GM12875 (cell line): ENCODE results near the gene CUEDC2.

Experiments used
- H3K4me3 ChIP-seq: one replicate; pipeline ENCODE4 v1.5.1; 2011; ENCODE audit warnings: low read depth, low read length, control low read depth
- TF ChIP-seq, protein P1 (sequence below): IDR thresholded peaks from 2 replicates; pipeline ENCODE4 v1.5.1; 2011; ENCODE audit warnings: low read depth, mild to moderate bottlenecking, control low read depth, inconsistent platforms, low read length, moderate library complexity, borderline replicate concordance; ENCODE audit not compliant: insufficient read depth

CUEDC2 gene

DNA sequence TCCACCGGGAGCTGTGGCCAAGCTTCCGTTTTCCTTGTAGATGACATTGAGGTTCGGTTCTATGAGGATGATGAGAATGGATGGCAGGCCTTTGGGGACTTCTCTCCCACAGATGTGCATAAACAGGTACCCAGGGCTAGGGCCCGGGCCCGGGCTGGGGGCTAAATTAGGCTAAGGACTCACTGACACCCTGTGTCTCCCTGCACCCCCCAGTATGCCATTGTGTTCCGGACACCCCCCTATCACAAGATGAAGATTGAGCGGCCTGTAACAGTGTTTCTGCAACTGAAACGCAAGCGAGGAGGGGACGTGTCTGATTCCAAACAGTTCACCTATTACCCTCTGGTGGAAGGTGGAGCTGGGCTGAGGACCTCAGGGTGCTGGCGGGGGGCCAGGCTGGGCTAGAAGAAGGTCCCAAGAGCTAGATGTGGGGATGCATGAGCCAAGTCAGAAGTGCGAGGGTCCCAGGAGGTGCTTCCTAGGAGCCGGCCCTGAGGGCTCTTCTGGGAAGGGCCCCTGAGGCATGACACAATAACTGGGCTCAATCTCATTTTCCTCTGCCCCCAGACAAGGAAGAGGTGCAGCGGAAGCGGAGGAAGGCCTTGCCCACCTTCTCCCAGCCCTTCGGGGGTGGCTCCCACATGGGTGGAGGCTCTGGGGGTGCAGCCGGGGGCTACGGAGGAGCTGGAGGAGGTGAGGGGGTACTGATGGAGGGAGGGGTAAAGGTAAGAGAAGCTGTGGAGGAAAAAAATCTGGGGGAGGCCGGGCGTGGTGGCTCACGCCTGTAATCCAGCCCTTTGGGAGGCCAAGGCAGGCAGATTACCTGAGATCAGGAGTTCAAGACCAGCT lies 34.0 kb downstream of the CUEDC2 start:
- H3K4me3 ChIP-seq, result no peak overlapping the region
- TF ChIP-seq, protein P1, sequence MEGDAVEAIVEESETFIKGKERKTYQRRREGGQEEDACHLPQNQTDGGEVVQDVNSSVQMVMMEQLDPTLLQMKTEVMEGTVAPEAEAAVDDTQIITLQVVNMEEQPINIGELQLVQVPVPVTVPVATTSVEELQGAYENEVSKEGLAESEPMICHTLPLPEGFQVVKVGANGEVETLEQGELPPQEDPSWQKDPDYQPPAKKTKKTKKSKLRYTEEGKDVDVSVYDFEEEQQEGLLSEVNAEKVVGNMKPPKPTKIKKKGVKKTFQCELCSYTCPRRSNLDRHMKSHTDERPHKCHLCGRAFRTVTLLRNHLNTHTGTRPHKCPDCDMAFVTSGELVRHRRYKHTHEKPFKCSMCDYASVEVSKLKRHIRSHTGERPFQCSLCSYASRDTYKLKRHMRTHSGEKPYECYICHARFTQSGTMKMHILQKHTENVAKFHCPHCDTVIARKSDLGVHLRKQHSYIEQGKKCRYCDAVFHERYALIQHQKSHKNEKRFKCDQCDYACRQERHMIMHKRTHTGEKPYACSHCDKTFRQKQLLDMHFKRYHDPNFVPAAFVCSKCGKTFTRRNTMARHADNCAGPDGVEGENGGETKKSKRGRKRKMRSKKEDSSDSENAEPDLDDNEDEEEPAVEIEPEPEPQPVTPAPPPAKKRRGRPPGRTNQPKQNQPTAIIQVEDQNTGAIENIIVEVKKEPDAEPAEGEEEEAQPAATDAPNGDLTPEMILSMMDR, result no peak

DNA sequence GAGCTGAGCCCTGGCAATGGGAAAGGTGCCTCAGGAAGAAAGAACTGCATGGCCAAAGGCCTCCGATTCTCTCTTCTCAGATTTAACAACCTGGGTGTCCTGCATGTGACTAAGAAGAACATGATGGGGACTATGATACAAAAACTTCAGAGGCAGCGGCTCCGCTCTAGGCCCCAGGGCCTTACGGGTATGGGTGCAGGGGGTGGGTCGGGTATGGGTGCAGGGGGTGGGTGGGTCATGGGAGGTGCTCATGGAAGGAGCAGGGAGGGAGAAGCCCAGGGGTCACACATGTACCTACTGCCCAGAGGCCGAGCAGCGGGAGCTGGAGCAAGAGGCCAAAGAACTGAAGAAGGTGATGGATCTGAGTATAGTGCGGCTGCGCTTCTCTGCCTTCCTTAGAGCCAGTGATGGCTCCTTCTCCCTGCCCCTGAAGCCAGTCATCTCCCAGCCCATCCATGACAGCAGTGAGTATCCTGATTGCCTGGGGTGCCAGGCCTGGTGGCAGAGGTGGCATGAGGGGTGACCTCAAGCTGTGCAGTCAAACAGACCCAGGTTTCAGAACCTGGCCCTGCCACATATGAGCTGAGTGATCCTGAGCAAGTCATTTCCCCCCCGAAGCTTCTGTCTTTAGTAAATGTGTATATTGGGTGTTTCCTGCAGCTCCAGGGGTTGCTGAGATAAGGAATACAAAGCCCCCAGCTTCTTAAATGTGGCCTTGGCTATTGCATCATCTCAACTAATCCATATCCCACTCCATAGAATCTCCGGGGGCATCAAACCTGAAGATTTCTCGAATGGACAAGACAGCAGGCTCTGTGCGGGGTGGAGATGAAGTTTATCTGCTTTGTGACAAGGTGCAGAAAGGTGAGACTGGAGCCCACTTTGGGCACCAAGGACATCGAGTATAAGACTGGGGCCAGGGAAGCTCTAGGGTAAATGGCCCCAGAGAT lies 34.9 kb downstream of the CUEDC2 start:
- H3K4me3 ChIP-seq, result peak overlapping the region; percentile 70
- TF ChIP-seq, protein P1, result no peak

DNA sequence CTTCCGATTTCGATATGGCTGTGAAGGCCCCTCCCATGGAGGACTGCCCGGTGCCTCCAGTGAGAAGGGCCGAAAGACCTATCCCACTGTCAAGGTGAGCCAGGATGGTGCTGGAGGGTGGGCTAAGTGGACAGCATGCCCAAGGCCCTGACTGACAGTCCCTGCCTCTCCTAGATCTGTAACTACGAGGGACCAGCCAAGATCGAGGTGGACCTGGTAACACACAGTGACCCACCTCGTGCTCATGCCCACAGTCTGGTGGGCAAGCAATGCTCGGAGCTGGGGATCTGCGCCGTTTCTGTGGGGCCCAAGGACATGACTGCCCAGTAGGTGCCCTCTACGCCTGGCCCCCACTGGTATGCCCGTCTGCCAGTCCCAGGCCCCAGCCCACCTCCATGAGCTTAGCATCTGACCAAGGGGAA lies 35.6 kb downstream of the CUEDC2 start:
- TF ChIP-seq, protein P1, result no peak
- peak overlapping the region; percentile 70 for H3K4me3 ChIP-seq

DNA sequence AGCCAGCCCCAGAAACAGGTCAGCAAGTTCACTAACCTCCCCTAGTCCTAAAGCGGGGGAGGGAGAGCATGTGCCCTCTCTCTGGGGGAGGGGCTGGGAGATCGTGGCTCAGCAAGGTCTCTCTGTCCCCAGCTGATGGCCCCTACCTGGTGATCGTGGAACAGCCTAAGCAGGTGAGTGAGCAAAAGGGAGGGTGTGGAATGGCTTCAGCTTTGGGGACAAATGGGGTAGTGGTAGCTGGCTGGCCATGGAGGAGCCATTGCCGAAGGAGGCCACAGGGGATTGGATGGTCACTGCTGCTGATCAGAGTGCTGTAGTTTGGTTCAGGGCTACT lies 36.1 kb downstream of the CUEDC2 start:
- peak overlapping the region; percentile 70 for H3K4me3 ChIP-seq
- TF ChIP-seq, protein P1, result no peak

DNA sequence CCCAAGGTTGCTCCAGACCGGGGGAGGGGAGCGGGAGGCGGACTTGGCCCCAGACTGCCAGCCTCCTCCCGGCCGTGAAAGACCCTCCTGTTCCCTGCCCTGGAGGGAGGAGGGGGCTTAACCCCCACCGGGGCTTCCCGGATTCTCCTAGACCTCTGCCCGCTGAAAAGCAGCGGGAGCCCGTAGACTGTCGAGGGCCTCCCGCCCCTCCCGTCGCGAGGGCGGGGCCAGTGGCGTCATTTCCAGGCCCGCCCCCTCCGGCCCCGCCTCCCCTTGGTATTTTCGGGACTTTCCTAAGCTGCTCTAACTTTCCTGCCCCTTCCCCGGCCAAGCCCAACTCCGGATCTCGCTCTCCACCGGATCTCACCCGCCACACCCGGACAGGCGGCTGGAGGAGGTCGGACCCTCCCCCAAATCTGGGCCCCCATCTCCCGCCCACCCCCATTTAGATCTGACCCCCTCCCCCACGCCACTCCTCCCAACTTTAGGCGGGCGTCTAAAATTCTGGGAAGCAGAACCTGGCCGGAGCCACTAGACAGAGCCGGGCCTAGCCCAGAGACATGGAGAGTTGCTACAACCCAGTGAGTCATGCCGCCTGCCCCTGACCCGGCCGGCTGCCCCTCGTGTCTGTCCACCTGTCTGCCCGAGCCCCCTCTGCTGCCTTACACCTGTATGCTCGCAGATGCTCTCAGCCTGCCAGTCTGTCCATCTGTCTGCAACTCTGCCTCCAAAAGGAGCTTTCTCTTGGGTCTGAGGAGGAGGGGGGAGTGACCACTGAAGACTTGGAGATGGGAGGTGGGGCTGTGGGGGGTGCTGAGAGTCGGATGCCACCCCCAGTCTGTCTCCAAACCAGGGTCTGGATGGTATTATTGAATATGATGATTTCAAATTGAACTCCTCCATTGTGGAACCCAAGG lies 36.7 kb downstream of the CUEDC2 start, which contains the start of gene NFKB2:
NFKB2 (plus strand) TSS at position 306 of the 917 bp plus-strand sequence; CDS start at position 561, 255 bp downstream.
- TF ChIP-seq, protein P1, result no peak
- H3K4me3 ChIP-seq, result peak within 1 kb of the TSS; percentile 70

DNA sequence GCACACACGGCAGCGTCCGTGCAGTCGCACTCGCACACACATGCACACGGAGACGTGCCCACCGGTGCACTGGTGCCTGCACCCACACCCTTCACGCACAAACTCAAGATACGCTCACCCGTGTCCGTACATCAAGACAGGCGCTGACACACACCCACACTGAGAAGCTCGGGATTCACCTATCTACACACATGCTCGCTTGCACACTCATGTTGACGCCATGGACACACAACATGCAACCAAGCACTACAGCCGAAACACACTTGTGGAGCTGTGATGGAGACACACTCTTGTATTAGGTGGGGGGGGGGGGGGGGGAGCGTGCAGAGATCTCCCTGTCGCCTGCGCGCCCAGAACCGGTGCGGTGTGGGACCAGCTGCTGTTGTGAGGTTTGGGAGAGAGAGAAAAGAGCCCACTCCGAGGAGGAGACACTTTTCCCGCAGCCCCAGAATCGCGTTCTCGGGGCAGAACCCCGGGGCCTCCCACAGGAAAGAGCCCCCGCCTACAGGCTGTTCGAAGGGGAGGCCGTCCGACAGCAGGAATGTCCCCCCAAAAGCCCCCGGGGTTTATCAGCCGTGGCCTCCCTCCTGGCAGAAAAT lies 37.5 kb downstream of the CUEDC2 start:
- TF ChIP-seq, protein P1, result no peak
- H3K4me3 ChIP-seq, result peak overlapping the region; percentile 70
